Pulmonary artery endothelial cell (primary cell): ENCODE measurements around the gene PTPRE. TPM values are rescaled to one million over a fixed set of nuclear protein-coding genes. Genes with fewer than 3 reads are reported as not detected.

Source experiments
- DNase-seq: peaks from one replicate; pipeline ENCODE4 v3.0.0-alpha.2; 2011; ENCODE audit warnings: low read depth, low spot score
- total RNA-seq: library from RNA; depleted of rRNA; stranded (reverse); fragments of >200 nt; gene quantifications from 2 replicates; pipeline ENCODE4 v1.2.3, GENCODE V29; 2014

PTPRE gene
- total RNA-seq, 1 donor from 2014 or later, result 43.3 TPM

- DNase-seq, result no peak
Observed at GRCh38 chr10:127949831-127950230, 42.9 kb downstream of the PTPRE start.

- DNase-seq, result no peak
Observed at GRCh38 chr10:127951861-127952574, 45.1 kb downstream of the PTPRE start.

DNA sequence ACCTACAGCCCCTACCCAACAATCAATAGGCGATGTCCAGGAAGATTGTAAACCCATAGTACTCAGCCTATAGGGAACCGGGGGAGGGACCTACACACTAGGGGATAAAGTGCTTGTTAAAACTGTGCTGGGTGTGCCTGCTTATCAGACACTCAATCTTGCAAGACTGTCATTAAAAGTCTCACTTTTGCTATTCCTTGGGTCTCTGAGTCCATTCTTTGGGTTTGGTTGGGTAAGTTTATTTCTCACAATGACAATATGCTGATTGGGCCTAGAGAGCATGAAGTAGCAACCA is 45.6 kb downstream of the PTPRE start:
- no peak for DNase-seq

- no peak for DNase-seq
Observed at GRCh38 chr10:127952918-127953317, 46.0 kb downstream of the PTPRE start.

GRCh38 chr10:127953876-127954275 is 47.0 kb downstream of the PTPRE start:
- no peak for DNase-seq

- no peak for DNase-seq
Observed at GRCh38 chr10:127959428-127959827, 52.5 kb downstream of the PTPRE start.

- no peak for DNase-seq
Observed at GRCh38 chr10:127961071-127961470, 54.2 kb downstream of the PTPRE start.

DNA sequence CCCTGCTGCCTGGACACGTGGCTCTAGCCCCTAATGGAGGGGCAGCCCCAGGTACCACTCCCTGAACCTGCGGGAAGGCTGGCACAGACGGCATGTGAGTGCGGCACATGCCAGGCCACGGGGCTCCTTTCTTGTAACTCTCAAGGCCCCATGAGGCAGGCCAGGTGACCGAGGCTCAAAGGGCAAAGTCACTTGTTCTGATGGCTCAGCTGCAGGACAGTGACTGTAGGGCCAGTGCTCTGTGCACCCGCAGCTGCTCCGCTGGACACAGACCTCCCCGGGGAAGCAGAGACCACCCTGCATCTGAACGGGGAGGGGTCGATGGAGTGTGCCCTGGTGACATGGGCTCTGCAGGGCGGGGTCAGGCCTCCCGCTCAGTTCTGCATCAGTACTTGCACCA is 55.3 kb downstream of the PTPRE start:
- DNase-seq, result no peak

GRCh38 chr10:127963136-127963535 is 56.2 kb downstream of the PTPRE start:
- no peak for DNase-seq

GRCh38 chr10:127964621-127965020 is 57.7 kb downstream of the PTPRE start:
- DNase-seq, result no peak

- no peak for DNase-seq
Observed at GRCh38 chr10:127966875-127967274, 60.0 kb downstream of the PTPRE start.

GRCh38 chr10:127968027-127968441 is 61.1 kb downstream of the PTPRE start:
- DNase-seq, result no peak

GRCh38 chr10:127968659-127969058 is 61.8 kb downstream of the PTPRE start:
- DNase-seq, result no peak

GRCh38 chr10:127971101-127971946 is 64.4 kb downstream of the PTPRE start:
- DNase-seq, result no peak

DNA sequence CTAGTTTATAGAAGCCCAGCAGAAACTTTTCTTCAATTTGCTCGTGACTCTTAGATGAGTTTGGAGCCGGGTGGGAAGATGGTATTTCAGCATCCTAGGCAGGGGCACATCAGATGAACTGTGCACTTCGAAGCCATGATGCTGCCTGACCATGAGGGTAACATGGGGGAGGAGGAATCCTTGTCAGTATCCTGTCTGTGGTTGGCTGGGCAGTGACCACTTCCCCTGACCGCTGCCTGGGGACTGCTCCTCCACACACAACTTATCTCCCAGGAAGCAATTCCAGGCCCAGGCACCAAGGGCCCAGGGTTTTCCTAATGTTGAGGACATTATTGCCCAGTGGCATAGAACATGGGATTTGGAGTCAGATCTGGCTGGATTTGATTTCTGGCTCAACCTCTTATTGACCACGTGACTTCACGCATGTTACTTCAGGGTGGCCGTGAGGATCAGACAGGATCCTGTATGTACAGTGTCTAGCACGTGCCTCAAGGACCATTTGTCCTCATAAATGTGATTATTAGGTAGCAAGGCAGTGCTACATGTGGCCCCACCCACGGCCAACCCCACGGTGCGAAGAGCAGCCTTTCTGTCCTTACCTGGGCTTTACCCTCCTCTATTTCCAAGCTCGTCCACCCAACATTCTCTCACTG is 65.2 kb downstream of the PTPRE start:
- DNase-seq, result no peak

- DNase-seq, result no peak
Observed at GRCh38 chr10:127972751-127973357, 66.0 kb downstream of the PTPRE start.

GRCh38 chr10:127973791-127974311 is 66.9 kb downstream of the PTPRE start:
- DNase-seq, result no peak

DNA sequence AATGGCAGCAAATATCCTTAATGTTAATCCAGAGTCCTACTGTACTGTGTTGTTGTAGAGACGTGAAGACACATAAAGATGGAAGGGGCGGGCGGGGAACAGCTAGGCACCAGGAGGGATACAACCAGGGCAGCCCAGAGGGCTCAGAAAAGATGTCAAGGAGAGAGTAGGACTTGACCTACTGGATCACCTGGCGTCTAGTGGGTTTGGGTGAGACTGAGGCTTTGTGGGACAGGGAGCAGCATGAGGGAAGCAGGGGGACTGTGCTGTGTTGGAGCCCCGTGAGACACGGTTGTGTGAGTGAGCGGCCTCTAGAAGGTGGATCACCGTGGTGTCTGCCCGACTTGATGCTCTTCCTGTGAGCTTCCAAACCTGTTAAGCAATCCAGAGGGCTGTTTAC is 68.0 kb downstream of the PTPRE start:
- no peak for DNase-seq

- no peak for DNase-seq
Observed at GRCh38 chr10:127976286-127976685, 69.4 kb downstream of the PTPRE start.

DNA sequence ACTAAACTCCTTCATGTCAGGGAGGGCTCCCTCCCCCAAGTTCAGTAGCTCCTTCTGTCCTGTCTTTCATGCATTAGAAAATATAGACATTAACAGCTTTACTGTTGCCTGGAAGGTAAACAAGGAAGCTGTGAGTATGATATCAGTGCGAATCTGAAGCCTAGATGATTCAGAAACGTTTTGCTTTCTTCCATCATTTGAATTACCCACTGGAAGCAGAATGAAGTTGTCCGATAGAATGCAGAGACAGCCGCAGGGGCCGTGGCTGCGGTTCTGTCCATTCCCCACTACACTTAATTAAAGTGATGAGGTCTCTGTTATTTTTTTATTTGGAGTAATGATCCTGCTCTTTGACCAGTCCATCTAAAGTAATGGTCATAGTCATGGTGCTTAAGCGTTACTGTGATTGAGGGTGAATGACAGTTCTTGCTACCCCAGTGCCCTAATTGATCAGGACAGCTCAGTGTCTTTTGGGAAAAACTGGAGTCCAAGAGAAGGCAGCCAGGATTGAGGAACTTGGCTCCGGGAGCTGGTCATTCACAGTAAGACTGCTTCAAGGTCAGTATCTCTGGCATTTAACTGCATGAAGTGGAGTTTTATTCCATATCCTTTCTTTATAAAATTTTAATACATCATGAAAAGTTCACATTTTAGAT is 69.9 kb downstream of the PTPRE start:
- no peak for DNase-seq

- DNase-seq, result peak; percentile 81
Observed at GRCh38 chr10:127977357-127978009, 70.6 kb downstream of the PTPRE start.
